ENCODE data around the gene FCER1G.

Gene FCER1G

DNA sequence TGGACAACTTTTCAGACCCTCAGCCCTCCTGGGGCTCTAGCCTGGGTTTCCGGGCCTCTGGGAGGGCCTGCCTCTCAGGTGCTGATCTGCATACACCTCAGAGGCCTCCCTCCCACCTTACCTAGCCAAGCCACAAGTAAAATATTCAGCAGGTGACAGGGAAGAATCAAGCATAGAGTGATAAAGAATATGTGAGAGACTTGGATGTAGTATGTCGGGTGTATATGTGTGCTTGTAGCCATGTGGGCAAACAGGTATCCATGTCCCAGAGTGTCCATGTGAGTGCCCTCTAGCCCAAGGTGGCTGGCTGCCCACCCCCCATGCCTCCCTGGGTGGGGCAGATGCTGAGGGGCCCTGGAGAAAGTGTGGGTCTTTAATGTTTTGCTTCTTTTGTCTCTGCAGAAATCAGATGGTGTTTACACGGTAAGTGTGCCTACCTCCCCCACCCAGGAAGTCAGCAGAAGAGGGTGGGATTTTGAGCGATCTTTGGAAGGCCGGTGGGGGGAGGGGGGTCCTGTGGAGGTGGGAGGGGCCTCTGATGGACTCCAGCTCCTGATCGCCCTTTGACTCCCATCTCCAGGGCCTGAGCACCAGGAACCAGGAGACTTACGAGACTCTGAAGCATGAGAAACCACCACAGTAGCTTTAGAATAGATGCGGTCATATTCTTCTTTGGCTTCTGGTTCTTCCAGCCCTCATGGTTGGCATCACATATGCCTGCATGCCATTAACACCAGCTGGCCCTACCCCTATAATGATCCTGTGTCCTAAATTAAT lies 3.4 kb downstream of the FCER1G start:
- TF ChIP-seq, protein P1, sequence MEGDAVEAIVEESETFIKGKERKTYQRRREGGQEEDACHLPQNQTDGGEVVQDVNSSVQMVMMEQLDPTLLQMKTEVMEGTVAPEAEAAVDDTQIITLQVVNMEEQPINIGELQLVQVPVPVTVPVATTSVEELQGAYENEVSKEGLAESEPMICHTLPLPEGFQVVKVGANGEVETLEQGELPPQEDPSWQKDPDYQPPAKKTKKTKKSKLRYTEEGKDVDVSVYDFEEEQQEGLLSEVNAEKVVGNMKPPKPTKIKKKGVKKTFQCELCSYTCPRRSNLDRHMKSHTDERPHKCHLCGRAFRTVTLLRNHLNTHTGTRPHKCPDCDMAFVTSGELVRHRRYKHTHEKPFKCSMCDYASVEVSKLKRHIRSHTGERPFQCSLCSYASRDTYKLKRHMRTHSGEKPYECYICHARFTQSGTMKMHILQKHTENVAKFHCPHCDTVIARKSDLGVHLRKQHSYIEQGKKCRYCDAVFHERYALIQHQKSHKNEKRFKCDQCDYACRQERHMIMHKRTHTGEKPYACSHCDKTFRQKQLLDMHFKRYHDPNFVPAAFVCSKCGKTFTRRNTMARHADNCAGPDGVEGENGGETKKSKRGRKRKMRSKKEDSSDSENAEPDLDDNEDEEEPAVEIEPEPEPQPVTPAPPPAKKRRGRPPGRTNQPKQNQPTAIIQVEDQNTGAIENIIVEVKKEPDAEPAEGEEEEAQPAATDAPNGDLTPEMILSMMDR (IDR thresholded peaks at IDR 0.05), result no peak

DNA sequence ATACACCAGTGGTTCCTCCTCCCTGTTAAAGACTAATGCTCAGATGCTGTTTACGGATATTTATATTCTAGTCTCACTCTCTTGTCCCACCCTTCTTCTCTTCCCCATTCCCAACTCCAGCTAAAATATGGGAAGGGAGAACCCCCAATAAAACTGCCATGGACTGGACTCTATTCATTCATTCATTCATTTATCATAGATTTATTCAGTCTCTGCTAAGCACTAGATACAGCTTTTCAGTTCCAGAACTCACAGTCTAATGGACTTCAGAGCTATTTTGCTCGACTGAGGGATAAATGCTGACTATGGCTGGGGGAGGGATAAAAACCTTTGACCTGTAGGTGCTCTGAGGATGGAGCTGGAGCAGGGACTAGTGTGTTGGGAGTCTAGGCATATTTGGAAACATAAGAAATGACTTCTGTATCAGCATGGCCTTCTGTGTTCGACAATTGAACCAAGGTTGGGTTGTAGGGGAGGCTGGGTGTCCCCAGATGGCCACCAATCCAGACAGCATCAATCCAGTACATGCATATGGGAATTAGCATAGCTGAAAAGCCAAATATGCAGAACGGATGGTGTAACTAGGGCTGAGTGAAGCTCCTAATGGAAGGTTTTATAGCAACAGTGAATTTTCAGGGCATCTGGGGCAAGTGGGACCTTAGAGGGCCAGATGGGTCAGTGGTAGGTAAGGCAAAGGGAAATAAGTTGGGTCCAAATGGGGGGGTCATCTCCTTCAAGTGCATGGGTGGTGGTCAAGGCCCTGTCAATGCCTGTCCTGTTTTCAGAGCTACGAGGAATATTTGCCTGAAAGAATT lies 4.2 kb downstream of the FCER1G start:
- TF ChIP-seq, protein P1 (IDR thresholded peaks at IDR 0.05), result no peak

DNA sequence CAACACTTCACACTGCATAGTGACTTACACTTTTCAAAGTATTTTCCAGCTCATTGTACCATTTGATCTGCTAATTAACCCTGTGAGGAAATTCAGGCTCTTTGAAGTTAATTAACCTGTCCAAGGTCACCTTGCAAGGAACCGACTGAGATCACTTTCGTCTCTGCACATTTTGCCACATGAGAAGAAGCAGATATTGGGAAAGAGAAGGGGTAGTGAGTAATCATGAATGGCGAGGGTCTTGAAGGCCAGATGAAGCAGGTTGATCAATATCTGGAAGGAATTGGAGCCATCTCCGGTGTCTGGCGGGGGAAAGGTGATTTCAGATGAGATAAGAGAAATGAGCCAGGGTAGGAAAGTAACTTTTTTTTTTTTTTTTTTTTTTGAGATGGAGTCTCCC lies 4.9 kb downstream of the FCER1G start:
- TF ChIP-seq, protein P1 (IDR thresholded peaks at IDR 0.05), result no peak

DNA sequence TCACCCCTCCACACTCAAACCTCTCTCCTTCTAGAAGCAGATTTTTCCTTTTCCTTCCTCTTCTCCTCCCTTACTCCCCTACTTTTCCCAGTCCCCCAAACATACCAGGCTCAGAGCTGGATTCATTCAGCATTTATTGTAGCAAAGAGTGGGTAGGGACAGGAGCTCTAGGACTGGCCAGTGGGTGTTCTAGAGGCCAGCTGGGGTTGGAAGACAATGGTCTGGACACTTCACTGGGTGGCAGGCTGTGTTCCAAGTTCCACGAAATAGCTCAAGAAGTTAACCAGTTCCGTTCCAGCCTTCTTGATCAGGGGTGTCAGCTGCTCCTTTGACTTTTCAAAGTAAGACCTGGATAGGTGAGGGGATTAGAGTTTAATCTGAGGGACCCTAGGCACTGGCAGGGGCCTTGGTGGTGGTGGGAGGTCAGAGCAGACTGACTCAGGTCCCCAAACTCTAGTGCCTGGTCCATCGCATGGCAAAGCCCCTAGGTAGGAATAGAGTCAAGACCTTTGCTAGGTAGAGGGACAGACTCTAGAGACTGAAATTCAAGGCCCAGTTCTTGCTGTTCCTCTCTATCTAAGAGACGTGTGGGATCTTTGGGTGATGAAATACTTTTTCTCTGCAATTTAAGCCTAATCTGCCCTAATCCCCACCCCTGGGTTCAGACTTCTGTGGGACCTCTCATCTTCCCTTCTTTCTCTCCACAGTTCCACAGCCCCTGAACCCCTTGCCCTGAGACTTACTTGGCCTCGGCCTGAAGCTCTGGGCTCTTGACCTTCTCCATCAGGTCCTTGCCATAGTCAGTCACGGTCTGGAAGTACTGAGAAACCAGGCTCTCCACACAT lies 7.3 kb downstream of the FCER1G start:
- TF ChIP-seq, protein P1 (IDR thresholded peaks at IDR 0.05), result no peak

DNA sequence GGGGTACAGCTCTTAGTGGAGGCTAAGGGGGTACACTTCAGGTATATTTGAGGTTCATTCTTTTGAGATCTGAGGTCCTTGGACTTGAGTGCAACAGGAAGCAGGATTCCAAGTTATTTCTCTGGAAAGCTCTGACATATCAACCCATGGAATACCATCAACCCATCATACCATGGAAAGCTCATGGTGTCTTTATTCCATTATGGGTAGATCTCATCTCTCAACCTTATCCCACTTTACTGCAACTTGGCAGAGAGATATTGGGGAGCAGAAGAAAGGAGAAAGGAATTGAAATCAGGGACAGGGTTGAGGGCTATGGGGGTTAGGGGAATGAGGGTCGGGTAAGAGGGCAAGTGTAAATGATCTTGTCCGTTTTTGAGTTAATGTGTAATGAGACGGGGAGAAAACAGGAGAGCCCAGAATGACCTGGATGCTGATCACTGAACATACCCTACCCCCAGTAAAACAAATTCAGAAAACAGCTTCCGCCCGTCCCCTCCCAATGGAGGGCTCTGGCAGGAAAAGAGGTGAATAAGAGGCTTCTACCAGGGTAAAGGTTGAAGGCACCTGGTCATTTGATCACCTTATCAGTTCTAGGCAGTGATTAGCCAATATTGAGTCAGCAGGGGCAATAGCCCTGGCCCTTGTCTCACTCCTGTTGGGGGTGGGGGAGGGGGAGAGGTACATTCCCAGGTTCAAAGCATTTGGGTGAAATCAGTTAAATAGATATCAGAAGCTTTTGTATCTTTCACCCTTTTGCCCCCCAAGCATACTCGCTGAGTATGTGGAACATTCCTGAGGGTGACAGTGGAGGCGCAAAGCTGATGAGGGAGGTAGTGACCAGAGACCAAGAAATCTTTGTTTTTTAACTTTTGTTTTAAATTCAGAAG lies 9.0 kb downstream of the FCER1G start:
- TF ChIP-seq, protein P1 (IDR thresholded peaks at IDR 0.05), result no peak

DNA sequence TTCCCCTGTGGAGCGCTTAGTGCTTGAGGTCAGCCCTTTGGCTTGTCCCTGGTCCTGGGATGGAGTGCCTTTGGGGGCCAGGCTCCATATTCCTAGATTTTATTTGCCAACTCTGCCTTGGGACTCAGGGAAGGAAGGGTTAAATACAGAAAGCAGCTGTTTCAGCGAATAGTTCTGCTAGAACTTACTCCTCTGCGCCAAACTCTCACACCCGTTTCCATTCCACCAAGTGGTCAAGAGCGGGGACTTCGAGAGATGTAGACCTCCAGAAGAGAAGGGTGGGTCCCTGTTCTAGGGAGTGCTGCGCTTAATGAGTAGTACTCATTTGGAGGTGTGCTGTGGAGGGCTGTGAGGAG lies 10.1 kb downstream of the FCER1G start:
- TF ChIP-seq, protein P1 (IDR thresholded peaks at IDR 0.05), result no peak
